ENCODE results near the gene ZNF423.
A peak's percentile ranks its signal among the peaks of the same experiment; 100 is the strongest.

The ZNF423 gene

DNA sequence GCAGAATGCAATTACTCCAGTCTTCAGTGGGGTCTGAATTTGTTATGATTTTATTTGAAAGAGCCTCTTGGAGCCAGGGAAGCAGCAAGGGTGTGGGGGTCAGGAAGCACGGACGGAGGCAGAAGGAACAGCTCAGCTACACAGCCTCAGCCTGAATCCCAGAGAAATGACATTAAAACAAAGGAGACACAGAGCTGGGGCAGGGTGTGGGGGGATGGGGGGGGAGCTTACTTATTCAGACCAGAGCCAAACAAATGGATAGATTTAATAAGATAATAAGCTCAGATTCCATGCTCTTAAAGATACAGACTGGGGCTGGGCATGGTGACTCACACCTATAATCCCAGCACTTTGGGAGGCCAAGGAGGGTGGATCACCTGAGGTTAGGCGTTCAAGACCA, 195.3 kb downstream of the ZNF423 start:
- DNase-seq, result no peak

DNA sequence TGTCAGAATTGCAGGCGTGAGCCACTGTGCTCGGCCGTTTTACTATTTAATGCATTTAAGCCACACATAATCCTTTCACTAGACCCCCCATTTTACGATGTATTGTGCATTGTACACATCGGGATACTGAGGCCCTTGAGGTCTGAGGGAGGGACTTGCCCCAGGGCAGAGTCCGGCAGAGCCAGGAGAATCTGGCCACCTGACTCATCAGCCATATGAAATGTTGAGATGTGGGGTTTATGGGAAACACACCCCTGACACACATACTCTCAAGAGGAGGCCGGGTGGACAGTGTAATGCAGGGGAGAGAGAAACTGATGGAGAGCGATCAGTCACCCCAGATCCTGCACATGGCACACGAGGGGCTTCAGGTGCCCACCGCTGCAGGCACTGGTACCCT, 196.6 kb downstream of the ZNF423 start:
- no peak for DNase-seq

GRCh38 chr16:49658531-49658930, 197.4 kb downstream of the ZNF423 start:
- DNase-seq, result no peak

GRCh38 chr16:49657736-49658465, 198.0 kb downstream of the ZNF423 start:
- DNase-seq, result no peak

GRCh38 chr16:49654425-49654824, 201.5 kb downstream of the ZNF423 start:
- DNase-seq, result no peak

DNA sequence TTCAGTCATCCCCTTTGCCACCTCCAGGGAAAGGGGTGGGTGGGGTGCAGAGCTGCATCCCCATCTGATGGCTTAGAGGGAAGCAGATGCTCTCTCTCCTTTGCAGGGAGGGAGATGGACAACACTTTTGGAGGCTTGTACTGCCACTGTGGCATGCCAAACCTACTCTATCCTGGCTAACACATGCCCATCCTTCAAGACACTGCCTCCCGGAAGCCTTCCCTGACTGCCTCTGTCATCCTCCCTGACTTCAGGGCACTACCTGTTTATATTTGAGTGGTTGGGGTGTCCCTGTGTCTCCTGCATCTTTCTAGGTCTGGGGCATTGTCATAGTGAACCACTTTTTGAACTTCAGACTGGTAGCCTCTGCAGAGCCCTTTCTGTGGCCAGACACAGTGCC, 202.3 kb downstream of the ZNF423 start:
- DNase-seq, result no peak

GRCh38 chr16:49653173-49653570, 202.7 kb downstream of the ZNF423 start:
- DNase-seq, result no peak

DNA sequence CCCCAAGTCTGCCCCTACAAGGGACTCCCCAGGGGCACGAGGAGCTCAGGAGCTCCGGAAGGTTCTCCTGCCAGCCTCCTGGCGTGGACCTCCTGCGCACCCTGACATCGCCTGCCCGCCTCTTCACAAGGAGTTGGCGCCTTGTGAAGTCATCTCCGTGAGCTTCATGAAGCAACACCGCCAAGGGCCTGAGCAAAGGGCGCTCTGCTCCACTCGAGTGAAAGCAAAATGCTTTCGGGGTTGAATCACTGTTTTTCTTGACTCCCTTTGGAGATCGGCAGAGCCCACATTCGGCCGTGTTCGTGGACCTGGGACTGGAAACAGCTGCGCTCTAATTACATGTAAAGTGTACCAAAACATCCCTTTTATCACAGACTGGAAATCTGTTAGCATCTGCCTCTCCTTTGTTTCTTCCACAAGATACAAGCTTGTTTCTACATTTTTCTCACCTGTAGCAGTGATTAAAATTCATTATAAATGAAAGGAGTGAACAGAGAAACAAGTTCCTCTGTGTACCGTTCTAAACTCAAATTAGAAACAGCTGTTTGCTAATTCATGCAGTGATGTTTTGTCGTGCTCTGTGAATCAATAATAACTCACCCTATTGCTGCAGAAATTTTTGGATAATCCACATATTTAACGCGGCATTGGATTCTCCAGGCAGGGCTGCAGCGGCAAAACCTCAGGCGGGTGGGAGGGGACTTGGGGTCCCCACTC, 203.3 kb downstream of the ZNF423 start:
- DNase-seq, result peak; percentile 34

DNA sequence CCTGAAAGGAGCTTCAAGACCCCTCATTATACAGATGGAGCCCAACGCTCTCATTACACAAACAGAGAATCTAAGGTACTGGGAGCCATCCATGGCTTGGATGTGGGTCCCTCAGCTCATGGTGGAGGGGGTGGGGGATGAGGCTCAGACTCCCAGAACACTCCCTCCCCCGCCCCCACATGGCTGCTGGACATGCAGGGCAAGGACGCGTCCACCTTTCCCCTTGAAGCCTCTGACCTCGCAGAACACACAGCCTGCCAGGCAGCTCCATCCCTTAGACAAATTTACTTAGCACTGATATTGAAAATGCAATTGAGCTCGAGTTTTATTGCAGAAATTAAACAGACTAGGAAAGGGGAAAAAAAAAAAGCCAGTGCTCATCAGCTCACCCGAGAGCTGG, 203.9 kb downstream of the ZNF423 start:
- DNase-seq, result no peak

- no peak for DNase-seq
These were observed 204.7 kb downstream of the ZNF423 start for GRCh38 chr16:49651226-49651625.

DNA sequence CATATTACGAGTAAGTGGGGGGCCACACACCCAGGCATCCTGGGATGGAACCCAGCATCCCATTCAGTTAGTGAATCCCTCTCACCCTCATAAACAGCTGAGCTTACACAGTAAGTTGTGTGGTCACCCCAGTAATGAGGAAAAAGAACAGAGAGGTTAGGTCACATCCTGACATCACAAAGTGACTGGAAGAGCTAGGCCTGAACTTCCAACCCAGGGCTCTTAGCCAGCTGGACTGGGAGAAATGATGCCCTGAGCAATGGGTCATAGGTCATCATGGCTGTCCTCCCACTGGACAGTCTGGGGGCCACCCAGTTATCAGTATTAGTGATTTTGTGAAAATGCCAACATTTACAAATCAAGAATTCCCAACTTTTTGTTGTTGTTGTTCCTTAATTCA, 205.3 kb downstream of the ZNF423 start:
- no peak for DNase-seq

DNA sequence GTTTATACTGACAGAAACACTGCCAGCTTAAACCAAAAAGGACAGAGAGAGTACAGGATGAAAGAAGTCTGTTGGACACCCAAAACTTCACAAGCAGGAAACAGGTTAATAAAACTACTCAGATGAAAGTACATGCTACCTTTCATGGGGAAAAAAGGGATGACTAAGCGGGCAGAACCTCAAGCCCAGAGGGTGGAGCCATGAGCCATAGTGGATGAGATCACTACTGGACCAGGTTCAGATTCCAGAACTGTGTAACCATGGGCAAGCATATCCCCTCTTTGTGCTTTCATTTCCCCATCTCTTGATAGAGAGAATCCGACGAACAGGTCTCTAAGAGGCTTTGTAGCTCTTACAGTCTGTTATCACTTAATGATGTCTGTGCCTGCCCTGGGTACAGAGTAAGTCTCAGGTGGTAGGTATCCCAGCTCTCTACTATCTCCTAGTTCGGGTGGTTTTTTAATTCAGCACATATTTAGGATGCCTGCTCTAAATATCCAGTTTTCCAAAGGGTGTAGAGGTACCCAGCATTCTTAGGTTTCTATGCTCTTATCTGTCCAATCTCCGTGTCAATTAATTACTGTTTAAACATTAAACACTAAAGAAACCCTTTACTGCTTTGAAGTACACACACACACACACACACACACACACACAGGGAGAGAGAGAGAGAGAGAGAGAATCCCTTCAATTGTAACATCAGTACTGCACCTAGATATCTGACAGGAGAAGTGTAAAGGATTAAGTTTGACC, 206.7 kb downstream of the ZNF423 start:
- no peak for DNase-seq

DNA sequence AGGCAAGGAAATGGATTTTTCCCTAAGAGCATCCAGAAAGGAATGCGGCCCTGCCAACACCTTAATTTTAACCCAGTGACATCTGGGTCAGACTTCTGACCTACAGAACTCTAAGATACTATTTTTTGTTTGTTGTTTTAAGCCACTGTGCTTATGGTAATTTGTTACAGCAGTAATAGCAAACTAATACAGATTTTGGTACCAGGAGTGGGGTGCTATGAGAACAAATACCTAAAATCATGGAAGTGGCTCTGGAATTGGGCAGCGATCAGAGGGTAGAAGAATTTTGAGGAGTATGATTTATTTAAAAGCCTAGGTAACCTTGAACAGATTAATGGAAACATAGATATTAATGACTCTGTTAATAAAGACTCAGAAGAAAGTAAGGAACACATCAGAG, 208.2 kb downstream of the ZNF423 start:
- DNase-seq, result no peak

DNA sequence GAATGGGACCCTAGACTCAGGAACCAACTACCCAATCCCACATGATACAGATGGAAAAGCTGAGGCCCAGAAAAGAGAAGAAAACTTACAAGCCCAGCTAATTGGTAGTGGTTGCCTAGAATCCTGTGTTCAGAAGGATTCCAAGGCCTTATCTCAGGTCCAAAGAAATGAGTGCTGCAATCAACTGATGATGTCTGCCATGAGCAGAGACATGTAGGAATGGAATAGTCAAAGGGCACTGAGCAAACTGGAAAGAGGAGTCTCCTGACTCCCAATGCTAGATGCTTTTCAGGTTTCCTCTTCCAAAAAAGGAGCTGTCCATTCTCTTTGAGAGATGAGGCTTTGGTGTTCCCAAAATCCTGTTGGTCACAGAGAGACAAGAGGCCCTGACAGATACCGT, 210.6 kb downstream of the ZNF423 start:
- no peak for DNase-seq

DNA sequence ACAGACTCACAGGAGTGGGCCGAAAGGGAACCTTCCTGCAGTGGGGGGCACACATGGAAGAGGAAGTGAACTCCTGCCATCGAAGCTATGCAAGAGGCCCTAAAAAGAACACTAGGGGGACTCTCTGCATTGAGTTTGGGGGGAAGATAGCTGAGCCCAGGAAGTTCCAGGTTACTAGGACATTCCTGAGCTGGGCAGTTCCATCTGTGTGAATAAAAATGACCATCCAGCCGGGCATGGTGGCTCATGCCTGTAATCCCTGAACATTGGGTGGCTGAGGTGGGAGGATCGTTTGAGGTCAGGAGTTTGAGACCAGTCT, 211.8 kb downstream of the ZNF423 start:
- no peak for DNase-seq

DNA sequence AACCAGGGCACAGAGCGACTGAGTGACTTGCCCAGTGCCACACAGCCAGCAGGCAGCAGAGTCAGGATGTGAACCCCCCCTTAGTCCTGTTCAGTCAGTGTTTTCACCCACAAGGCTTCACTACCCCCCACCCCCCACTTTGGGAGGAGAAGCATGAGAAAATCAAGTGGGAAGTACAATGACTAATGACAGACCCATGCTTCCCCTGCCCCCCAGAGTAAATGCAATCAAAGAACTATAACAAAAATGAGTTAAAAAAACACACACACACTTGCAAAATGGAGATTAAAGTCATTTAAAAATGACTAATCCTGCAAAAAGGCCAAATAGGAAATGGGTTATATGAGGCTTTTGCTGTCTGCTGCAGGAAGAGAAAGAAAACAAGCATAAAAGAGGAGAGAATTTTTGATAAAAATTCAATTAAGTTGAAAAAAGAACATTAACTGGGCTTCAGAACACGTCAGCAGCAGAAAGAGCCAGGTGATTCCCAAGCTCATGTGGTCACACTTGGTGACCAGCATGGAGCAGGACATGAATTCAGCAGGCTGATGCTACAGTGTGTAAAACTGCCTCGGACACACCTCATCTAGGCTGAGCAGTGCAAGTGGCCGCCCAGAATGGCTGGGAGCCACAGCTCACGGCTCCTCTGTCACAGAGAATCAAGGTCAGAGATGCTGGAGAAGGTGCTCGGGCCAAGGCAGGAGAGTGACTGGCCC, 212.3 kb downstream of the ZNF423 start:
- DNase-seq, result no peak

DNA sequence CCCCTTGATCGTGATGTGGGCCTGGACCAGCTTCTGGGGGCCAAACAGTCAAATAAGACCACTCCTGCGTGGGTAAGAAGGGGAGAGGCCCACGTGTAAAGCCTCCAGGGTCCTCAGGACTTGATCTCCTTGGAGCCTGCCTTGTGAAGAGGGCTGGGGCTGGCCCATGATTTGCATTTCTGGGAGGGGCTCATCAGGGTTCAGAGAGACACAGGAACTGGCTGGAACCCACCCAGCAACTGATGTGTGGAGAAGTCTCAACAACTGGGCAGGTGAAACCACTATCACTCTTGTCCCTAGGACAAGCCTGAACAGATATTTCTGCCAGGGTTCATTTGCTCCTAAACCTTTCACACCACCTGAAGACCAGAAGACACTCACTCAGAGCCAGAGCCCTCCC, 214.7 kb downstream of the ZNF423 start:
- DNase-seq, result no peak

GRCh38 chr16:49640581-49640980, 215.3 kb downstream of the ZNF423 start:
- peak; percentile 3 for DNase-seq

GRCh38 chr16:49639739-49640431, 216.0 kb downstream of the ZNF423 start:
- DNase-seq, result no peak

GRCh38 chr16:49638673-49639610, 217.0 kb downstream of the ZNF423 start:
- no peak for DNase-seq

DNA sequence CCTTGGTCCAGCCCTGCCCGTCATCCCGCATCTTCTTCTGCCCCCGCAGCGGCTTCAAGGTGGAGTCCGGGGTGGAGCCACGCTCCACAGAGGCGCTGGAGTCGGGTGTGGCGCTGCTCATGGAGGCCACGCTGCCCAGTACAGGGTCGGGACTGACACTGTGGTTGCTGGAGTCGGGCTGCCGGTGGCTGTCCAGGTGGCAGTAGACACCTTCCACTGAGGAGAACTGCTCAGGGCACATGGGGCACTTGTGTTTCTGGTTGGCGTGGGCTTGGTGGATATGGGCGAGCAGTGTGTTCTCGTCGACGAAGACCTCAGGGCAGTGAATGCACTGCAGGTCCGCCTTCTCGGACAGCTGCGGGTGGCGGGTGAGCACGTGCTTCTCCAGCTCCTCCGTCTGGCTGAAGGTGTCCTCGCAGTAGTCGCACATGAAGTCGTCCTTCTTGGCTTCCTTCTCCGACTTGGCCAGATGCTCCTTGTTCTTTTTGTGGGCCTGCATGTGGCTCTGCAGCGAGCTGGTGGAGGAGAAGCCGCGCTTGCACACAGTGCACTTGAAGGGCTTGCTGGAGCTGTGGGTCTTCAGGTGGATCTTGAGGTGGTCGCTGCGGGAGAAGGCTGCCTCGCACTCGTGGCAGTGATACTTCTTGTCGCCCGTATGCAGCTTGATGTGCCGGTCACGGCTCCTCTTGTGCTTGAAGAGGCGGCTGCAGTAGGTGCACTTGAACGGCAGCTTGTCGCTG, 217.8 kb downstream of the ZNF423 start:
- DNase-seq, result no peak
